Suprapubic skin (tissue), 4 donors: ENCODE measurements around the gene PDZRN3.

Experiments
- EP300 ChIP-seq: sonication (generic); formaldehyde crosslinking; IDR thresholded peaks from one replicate; pipeline ENCODE4 v1.6.1; 2017; ENCODE audit warnings: antibody characterized with exemption
- POLR2AphosphoS5 ChIP-seq, 3 donors: sonication (generic); formaldehyde crosslinking; IDR thresholded peaks; one replicate each; pipeline ENCODE4 v1.6.1; 2017; ENCODE audit warnings: antibody characterized with exemption in 3 of 3
- TF ChIP-seq, protein P1 (sequence below), 2 donors: fragments of 200-600 bp in 1 of 2; fragments of 450-650 bp in 1 of 2; sonication (generic) in 1 of 2; IDR thresholded peaks; one replicate each; pipeline ENCODE4 v1.5.1; 2016 to 2019; ENCODE audit warnings: antibody characterized with exemption in 2 of 2, mild to moderate bottlenecking in 1 of 2, moderate library complexity in 1 of 2

DNA sequence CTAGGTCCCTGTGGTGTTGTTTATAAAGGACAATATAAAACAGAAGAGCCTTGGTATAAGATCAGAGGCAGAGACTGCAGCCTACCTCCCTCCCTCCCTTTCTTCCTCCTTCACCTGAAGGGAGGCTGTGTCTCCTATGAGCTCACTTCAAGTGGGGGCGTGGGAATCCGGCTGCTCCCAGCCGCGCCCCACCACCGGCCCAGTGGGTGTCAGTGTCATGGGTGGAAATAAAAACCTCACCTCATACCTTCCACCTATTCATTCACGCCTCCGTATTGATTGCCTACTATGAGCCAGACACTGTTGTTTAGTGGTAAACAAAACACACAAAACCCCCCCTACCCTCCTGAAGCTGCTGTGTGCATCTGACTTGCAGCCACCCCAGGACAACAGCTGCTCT, 181.9 kb downstream of the PDZRN3 start:
- TF ChIP-seq, protein P1, sequence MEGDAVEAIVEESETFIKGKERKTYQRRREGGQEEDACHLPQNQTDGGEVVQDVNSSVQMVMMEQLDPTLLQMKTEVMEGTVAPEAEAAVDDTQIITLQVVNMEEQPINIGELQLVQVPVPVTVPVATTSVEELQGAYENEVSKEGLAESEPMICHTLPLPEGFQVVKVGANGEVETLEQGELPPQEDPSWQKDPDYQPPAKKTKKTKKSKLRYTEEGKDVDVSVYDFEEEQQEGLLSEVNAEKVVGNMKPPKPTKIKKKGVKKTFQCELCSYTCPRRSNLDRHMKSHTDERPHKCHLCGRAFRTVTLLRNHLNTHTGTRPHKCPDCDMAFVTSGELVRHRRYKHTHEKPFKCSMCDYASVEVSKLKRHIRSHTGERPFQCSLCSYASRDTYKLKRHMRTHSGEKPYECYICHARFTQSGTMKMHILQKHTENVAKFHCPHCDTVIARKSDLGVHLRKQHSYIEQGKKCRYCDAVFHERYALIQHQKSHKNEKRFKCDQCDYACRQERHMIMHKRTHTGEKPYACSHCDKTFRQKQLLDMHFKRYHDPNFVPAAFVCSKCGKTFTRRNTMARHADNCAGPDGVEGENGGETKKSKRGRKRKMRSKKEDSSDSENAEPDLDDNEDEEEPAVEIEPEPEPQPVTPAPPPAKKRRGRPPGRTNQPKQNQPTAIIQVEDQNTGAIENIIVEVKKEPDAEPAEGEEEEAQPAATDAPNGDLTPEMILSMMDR (IDR thresholded peaks at IDR 0.05) = no peak
- no peak for TF ChIP-seq EP300
- no peak for TF ChIP-seq POLR2AphosphoS5 (IDR thresholded peaks at IDR 0.05)
